Embryonic facial prominence (tissue), 1 donor: ENCODE measurements around the gene ERI3.
A peak's percentile ranks its signal among the peaks of the same experiment; 100 is the strongest.

Experiments used
- DNase-seq: peaks from one replicate; pipeline ENCODE4 v3.0.0-alpha.2; 2016; ENCODE audit errors: extremely low spot score

Gene ERI3

GRCh38 chr1:44237721-44238457 is 117.2 kb downstream of the ERI3 start:
- DNase-seq = no peak

GRCh38 chr1:44236490-44237272 is 118.4 kb downstream of the ERI3 start:
- DNase-seq = no peak

- no peak for DNase-seq
These were observed 119.2 kb downstream of the ERI3 start for GRCh38 chr1:44235808-44236207.

- DNase-seq = no peak
These were observed 121.5 kb downstream of the ERI3 start for GRCh38 chr1:44233593-44233992.

GRCh38 chr1:44230796-44231195 is 124.3 kb downstream of the ERI3 start:
- no peak for DNase-seq

- DNase-seq = no peak
These were observed 125.5 kb downstream of the ERI3 start for GRCh38 chr1:44229435-44230167.

GRCh38 chr1:44228218-44228617 is 126.8 kb downstream of the ERI3 start:
- DNase-seq = no peak

- DNase-seq = no peak
These were observed 127.8 kb downstream of the ERI3 start for GRCh38 chr1:44227211-44227610.

- no peak for DNase-seq
These were observed 129.3 kb downstream of the ERI3 start for GRCh38 chr1:44225761-44226160.

- DNase-seq = no peak
These were observed 131.9 kb downstream of the ERI3 start for GRCh38 chr1:44223187-44223610.

GRCh38 chr1:44222397-44223186 is 132.5 kb downstream of the ERI3 start:
- no peak for DNase-seq

- no peak for DNase-seq
These were observed 133.3 kb downstream of the ERI3 start for GRCh38 chr1:44221769-44222168.

GRCh38 chr1:44220755-44221154 is 134.3 kb downstream of the ERI3 start:
- no peak for DNase-seq

- no peak for DNase-seq
These were observed 134.9 kb downstream of the ERI3 start for GRCh38 chr1:44220001-44220751.

- no peak for DNase-seq
These were observed 135.8 kb downstream of the ERI3 start for GRCh38 chr1:44219301-44219626.

GRCh38 chr1:44218503-44219300 is 136.4 kb downstream of the ERI3 start:
- no peak for DNase-seq

GRCh38 chr1:44217809-44218410 is 137.1 kb downstream of the ERI3 start:
- no peak for DNase-seq

- DNase-seq = peak; percentile 84
These were observed 141.6 kb downstream of the ERI3 start, which contains the start of gene DMAP1 for GRCh38 chr1:44213222-44214112. DMAP1 (plus strand) TSS chr1:44213471; CDS start chr1:44213754, 283 bp downstream.
